AG04450 (cell line): ENCODE measurements around the gene PPP6R1. TPM values are rescaled to one million over a fixed set of nuclear protein-coding genes. Genes with fewer than 3 reads are reported as not detected.

Experiments
- CTCF ChIA-PET: fragments of 300-600, 350-600 bp; formaldehyde crosslinking; extraction: SDS; loops from one replicate; lab custom pipeline; 2022; ENCODE audit warnings: antibody characterized with exemption, inconsistent platforms; lab: Charles Lee
- POLR2A ChIA-PET: fragments of 350-600 bp; formaldehyde crosslinking; extraction: SDS; loops from one replicate; lab custom pipeline; 2021; ENCODE audit warnings: antibody characterized with exemption, inconsistent platforms; lab: Yijun Ruan, JAX
- DNase-seq: peaks from one replicate; pipeline ENCODE4 v3.0.0-alpha.2; 2011; ENCODE audit warnings: low read depth, low spot score
- H3K27ac ChIP-seq: one replicate; pipeline ENCODE4 v1.5.1; 2012; ENCODE audit warnings: low read depth, low read length, control low read depth
- H3K27me3 ChIP-seq: one replicate; pipeline ENCODE4 v1.6.0; 2012; ENCODE audit warnings: low read length; ENCODE audit not compliant: control insufficient read depth, insufficient read depth
- H3K4me3 ChIP-seq: 2 replicates; pipeline ENCODE4 v1.5.1; 2011; ENCODE audit warnings: mild to moderate bottlenecking, low read depth, low read length, control low read depth
- H3K9me3 ChIP-seq: 2 replicates; pipeline ENCODE4 v1.5.1; 2012; ENCODE audit warnings: low read length; ENCODE audit not compliant: control insufficient read depth, insufficient read depth
- CTCF ChIP-seq: IDR thresholded peaks from 2 replicates; pipeline ENCODE4 v1.5.1; 2011; ENCODE audit warnings: low read depth, low read length, control low read depth, inconsistent platforms
- polyA plus RNA-seq: library from polyadenylated mRNA; depleted of rRNA; stranded (reverse); fragments of >200 nt; gene quantifications from 2 replicates; pipeline ENCODE4 v1.2.3, GENCODE V29; 2011

PPP6R1 gene
- polyA plus RNA-seq, 1 experiment = 24.5 TPM

DNA sequence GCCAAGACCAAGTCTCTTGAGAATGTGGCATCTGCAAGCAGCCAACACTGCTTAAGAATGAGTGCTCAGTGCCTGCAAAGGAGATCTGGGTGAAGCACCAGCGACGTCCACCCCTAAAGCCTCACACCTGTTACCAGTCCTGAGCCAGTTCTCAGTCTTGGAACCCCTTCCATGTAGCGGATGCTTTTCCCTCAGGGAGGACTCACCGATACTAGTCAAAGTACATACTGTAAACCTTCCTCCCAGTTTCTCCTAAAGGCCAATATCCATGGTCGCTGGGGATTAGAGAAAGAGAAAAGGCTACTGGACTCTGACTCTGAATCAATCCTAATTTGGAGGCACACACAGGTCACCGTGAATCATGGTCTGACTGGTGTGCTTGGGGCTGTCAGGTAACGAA is 45.3 kb downstream of the PPP6R1 start:
- no peak for TF ChIP-seq CTCF
- Histone ChIP-seq H3K9me3 (peaks cover 15% of the 10 kb centered on the region), H3K27ac (no peak overlapping the region), H3K27me3 (no peaks in the 10 kb centered on the region), H3K4me3 (no peak overlapping the region)
- CTCF ChIA-PET = no interaction called here
- no peak for DNase-seq
- POLR2A ChIA-PET = no interaction called here

DNA sequence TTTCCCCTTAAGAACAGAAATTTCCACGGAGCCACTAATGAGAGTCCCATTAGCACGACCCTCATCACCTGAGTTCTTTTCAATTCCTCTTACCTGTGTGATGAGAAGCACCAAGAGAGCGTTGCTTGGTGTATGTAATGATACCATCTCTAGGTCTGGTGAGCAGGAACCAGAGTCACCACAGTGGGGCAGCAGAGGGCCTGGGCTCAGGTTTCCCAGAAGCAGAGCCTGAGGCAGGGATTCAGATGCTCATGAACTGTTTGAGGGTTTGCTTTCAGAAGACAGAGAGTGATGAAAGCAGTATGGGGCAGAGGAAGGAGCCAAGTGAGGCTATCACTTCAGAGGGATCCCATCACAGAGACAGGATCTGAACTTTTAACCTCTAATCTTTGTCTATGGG is 46.4 kb downstream of the PPP6R1 start:
- TF ChIP-seq CTCF = no peak
- no peak overlapping the region for H3K4me3 ChIP-seq
- peaks cover 15% of the 10 kb centered on the region for H3K9me3 ChIP-seq
- no peak for DNase-seq
- CTCF ChIA-PET = no interaction called here
- H3K27ac ChIP-seq = no peak overlapping the region
- H3K27me3 ChIP-seq = no peaks in the 10 kb centered on the region
- POLR2A ChIA-PET = no interaction called here

GRCh38 chr19:55209693-55210472 is 48.9 kb downstream of the PPP6R1 start:
- peak overlapping the region; percentile 86 for H3K27ac ChIP-seq
- H3K27me3 ChIP-seq = no peaks in the 10 kb centered on the region
- peak; percentile 88 for DNase-seq
- TF ChIP-seq CTCF = no peak
- POLR2A ChIA-PET = interaction anchor here (1.2 kb wide), 1 partner anchor 21 kb away, joined by 3 read pairs; no protein-coding TSS in a partner anchor
- CTCF ChIA-PET = no interaction called here
- H3K9me3 ChIP-seq = peaks cover 15% of the 10 kb centered on the region
- no peak overlapping the region for H3K4me3 ChIP-seq

DNA sequence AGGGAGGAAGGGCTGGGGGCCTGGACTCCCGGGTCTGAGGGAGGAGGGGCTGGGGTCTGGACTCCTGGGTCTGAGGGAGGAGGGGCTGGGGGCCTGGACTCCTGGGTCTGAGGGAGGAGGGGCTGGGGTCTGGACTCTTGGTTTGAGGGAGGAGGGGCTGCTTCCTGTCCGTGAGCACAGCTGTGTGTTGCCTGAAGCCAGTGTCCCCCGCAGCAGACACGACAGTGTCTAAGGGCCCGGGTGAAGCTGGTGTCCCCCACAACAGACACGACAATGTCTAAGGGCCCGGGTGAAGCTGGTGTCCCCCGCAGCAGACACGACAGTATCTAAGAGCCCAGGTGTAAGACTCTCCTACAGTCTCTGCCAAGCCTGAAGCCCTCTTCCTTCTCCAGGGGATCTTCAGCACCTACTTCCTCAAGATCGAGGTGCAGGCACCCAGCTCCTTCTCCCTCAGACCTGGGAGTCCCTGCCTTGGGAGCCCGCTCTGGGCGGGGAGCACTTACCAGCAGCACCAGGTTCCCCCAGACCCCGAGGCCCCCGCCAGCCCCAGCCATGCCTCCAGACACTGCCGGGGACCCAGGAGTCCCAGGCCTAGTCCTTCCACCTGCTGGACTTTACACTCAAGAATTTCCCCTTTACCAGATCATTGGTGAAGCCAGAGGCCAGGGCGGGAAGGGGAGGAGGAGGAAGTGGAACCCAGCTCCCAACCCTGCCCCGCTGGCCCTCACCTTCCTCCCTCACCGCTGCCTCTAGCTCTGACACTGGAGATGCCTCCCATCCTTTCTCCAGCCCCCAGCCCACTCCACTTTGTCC is 49.7 kb downstream of the PPP6R1 start, which contains the start of gene PTPRH:
PTPRH (minus strand) TSS at position 622 of the 813 bp plus-strand sequence; CDS start at position 554, 68 bp downstream.
- no peaks in the 10 kb centered on the region for H3K27me3 ChIP-seq
- TF ChIP-seq CTCF = no peak
- no peak for DNase-seq
- H3K27ac ChIP-seq = peak within 1 kb of the TSS; percentile 86
- H3K9me3 ChIP-seq = peaks cover 15% of the 10 kb centered on the region
- CTCF ChIA-PET = no interaction called here
- no peak within 1 kb of the TSS for H3K4me3 ChIP-seq
- POLR2A ChIA-PET = interaction anchor here (1.2 kb wide), 1 partner anchor 20 kb away, joined by 3 read pairs; no protein-coding TSS in a partner anchor
